Stomach (tissue), 9 donors: ENCODE results near the gene DAB1. TPM values are rescaled to one million over a fixed set of nuclear protein-coding genes. Genes with fewer than 3 reads are reported as not detected.

ENCODE experiments used
- DNase-seq, 2 donors: peaks; one replicate each; pipeline versions ENCODE4 v3.0.0 to v3.0.0-alpha.2; 2013 to 2019
- H3K27ac ChIP-seq, 5 donors: fragments of 200-600 bp in 4 of 5; sonication (generic) in 4 of 5; one replicate each; pipeline ENCODE4 v1.5.1; 2013 to 2019; ENCODE audit warnings: mild to moderate bottlenecking in 1 of 5, moderate library complexity in 1 of 5
- H3K27me3 ChIP-seq, 3 donors: fragments of 200-600 bp; sonication (generic); one replicate each; pipeline ENCODE4 v1.5.1; 2017 to 2019; ENCODE audit warnings: mixed run types in 1 of 3
- H3K36me3 ChIP-seq, 4 donors: fragments of 200-600 bp; sonication (generic); 1 replicate in 3 of 4; 2 replicates in 1 of 4; pipeline ENCODE4 v1.5.1; 2016 to 2019
- H3K4me1 ChIP-seq, 4 donors: fragments of 200-600 bp; sonication (generic); one replicate each; pipeline ENCODE4 v1.5.1; 2016 to 2019
- H3K4me3 ChIP-seq, 4 donors: fragments of 200-600 bp; sonication (generic) in 3 of 4; one replicate each; pipeline ENCODE4 v1.5.1; 2016 to 2019; ENCODE audit warnings: mild to moderate bottlenecking in 1 of 4
- H3K9me3 ChIP-seq, 4 donors: fragments of 200-600 bp; sonication (generic); one replicate each; pipeline ENCODE4 v1.5.1; 2016 to 2019
- CTCF ChIP-seq, 7 experiments: fragments of 450-650 bp in 4 of 7; fragments of 200-600 bp in 3 of 7; sonication (generic) in 3 of 7; IDR thresholded peaks; one replicate each; pipeline ENCODE4 v1.5.1; 2016 to 2019; ENCODE audit warnings: antibody characterized with exemption in 7 of 7, control low read depth in 2 of 7, mild to moderate bottlenecking in 1 of 7
- EP300 ChIP-seq: sonication (generic); formaldehyde crosslinking; IDR thresholded peaks from one replicate; pipeline ENCODE4 v1.6.1; 2017; ENCODE audit warnings: antibody characterized with exemption
- POLR2A ChIP-seq, 4 donors: fragments of 450-650 bp; IDR thresholded peaks; one replicate each; pipeline ENCODE4 v1.6.1; 2016; ENCODE audit warnings: antibody characterized with exemption in 4 of 4, control low read depth in 2 of 4, mild to moderate bottlenecking in 1 of 4, moderate library complexity in 1 of 4
- POLR2AphosphoS5 ChIP-seq, 3 donors: sonication (generic); formaldehyde crosslinking; IDR thresholded peaks; one replicate each; pipeline ENCODE4 v1.6.1; 2016; ENCODE audit warnings: antibody characterized with exemption in 3 of 3
- WGBS, 5 donors: extraction: QIAGEN DNeasy Blood & Tissue Kit in 3 of 5; methylation state at CpG; one replicate each; pipeline versions ENCODE4 v1.1.5 to v1.1.7; 2013 to 2018; 5-methylcytosine and 5-hydroxymethylcytosine counted together
- intact Hi-C: fragments of 100-400 bp; cut with DNase I; formaldehyde crosslinking; loops from one replicate; pipeline ENCODE4 v1.15.1; 2023; ENCODE audit warnings: low total_unique reads
- polyA plus RNA-seq, 3 donors: library from polyadenylated mRNA; stranded (reverse); fragments of 200-250 nt; gene quantifications; one replicate each; pipeline ENCODE4 v1.2.3, GENCODE V29; 2013
- total RNA-seq, 5 donors: library from RNA; depleted of rRNA; stranded (reverse); fragments of >200 nt; gene quantifications; one replicate each; pipeline versions ENCODE4 v1.1.0 to v1.2.3, GENCODE V29; 2014 to 2016
- donor health status: healthy with polysubstance abuse.
- donor health status: Bipolar disorder and iron deficiency.
- donor health status: healthy.

The DAB1 gene
- total and polyA plus RNA-seq, 8 donors: under 0.01 to 3.5 (median 0.61) TPM; not detected in 1

GRCh38 chr1:57289781-57290180, 134.1 kb downstream of the DAB1 start:
- no peak for DNase-seq
- WGBS, 5 donors: 55 to 84% (median 76%) methylated on average over 2 of the region's 2 CpGs
- Histone ChIP-seq H3K4me3 (no peak overlapping the region), H3K4me1 (no peaks in the 10 kb centered on the region), H3K27me3 (peaks cover 0 to 4% (median 3%) of the 10 kb centered on the region in 3 donors), H3K27ac (no peak overlapping the region), H3K9me3 (no peaks in the 10 kb centered on the region), H3K36me3 (no peaks in the 10 kb centered on the region)
- no peak for TF ChIP-seq CTCF (IDR thresholded peaks at IDR 0.05)
- no peak for TF ChIP-seq POLR2A (IDR thresholded peaks at IDR 0.05)
- TF ChIP-seq EP300: no peak
- TF ChIP-seq POLR2AphosphoS5 (IDR thresholded peaks at IDR 0.05): no peak
- intact Hi-C loops: no loop called here

DNA sequence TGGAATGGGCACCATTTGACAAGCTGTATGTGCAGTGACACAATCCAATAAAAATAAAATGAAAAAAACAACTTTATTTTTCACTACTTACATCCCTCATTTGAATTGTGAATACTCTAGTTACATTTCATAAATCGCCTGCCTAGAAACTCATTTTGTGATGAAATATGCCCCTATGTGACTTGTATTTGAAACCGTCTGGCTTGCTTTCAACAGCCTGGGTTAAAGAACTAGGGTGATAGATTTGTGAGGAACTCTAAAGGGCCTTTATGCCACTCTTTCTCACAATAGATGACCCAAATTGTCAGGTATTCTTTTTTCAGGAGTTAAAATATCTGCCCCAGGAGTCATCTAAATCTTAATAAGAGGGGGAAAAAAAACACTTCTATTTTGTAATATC, 137.9 kb downstream of the DAB1 start:
- no peaks in the 10 kb centered on the region for H3K36me3 ChIP-seq
- H3K9me3 ChIP-seq: no peaks in the 10 kb centered on the region
- 84 to 91% (median 88%) methylated on average over 2 of the region's 2 CpGs for WGBS, 5 donors
- no peak overlapping the region for H3K27ac ChIP-seq
- intact Hi-C loops: no loop called here
- H3K4me3 ChIP-seq: no peak overlapping the region
- no peak for TF ChIP-seq POLR2AphosphoS5 (IDR thresholded peaks at IDR 0.05)
- TF ChIP-seq POLR2A (IDR thresholded peaks at IDR 0.05): no peak
- no peak for TF ChIP-seq CTCF (IDR thresholded peaks at IDR 0.05)
- no peak for TF ChIP-seq EP300
- peaks cover 0 to 4% (median 3%) of the 10 kb centered on the region in 3 donors for H3K27me3 ChIP-seq
- no peak for DNase-seq
- H3K4me1 ChIP-seq: no peaks in the 10 kb centered on the region

DNA sequence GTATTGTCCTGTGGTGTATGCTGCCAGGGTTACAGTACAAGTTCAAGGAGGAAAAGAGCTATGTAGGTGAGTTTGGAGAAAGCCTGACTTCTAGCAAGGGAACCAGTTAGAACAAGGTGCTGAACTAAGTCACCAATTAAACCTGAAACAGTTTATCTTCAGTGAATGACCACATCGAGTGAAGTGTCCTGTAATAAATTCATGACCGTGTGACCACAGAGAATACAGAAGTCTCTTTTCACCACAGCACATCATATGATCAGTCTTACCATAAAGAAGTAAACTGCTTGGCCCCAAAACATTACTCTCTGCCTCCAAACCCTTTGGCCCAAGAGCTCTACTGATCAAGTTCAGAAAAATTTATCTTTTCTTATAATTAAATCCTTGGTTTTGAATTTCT, 141.4 kb downstream of the DAB1 start:
- intact Hi-C loops: no loop called here
- H3K27me3 ChIP-seq: peaks cover 0 to 3% (median 0%) of the 10 kb centered on the region in 3 donors
- WGBS, 5 donors: 65 to 82% (median 73%) methylated on average over 2 of the region's 2 CpGs
- no peaks in the 10 kb centered on the region for H3K4me1 ChIP-seq
- TF ChIP-seq POLR2AphosphoS5 (IDR thresholded peaks at IDR 0.05) (no peak), EP300 (no peak), POLR2A (IDR thresholded peaks at IDR 0.05) (no peak), CTCF (IDR thresholded peaks at IDR 0.05) (no peak)
- H3K36me3 ChIP-seq: no peaks in the 10 kb centered on the region
- no peak for DNase-seq
- H3K9me3 ChIP-seq: no peaks in the 10 kb centered on the region
- H3K27ac ChIP-seq: no peak overlapping the region
- no peak overlapping the region for H3K4me3 ChIP-seq

- Histone ChIP-seq H3K4me1 (no peaks in the 10 kb centered on the region), H3K27me3 (no peaks in the 10 kb centered on the region), H3K4me3 (no peak overlapping the region), H3K9me3 (no peaks in the 10 kb centered on the region), H3K36me3 (no peaks in the 10 kb centered on the region), H3K27ac (no peak overlapping the region)
- TF ChIP-seq POLR2A (IDR thresholded peaks at IDR 0.05): no peak
- no peak for TF ChIP-seq EP300
- no peak for TF ChIP-seq POLR2AphosphoS5 (IDR thresholded peaks at IDR 0.05)
- TF ChIP-seq CTCF (IDR thresholded peaks at IDR 0.05): no peak
- DNase-seq: no peak
- WGBS, 5 donors: 46 to 59% (median 51%) methylated on average over 5 of the region's 5 CpGs
- intact Hi-C loops: no loop called here
Measured at GRCh38 chr1:57281324-57281723, 142.5 kb downstream of the DAB1 start.
